CD4-positive, alpha-beta T cell treated with Interferon alpha-2 for 1 hour (primary cell): ENCODE data around the gene USP3.

ENCODE experiments used
- DNase-seq, 2 donors: peaks; one replicate each; pipeline ENCODE4 v3.0.0-alpha.2; 2020 to 2022

The USP3 gene

DNA sequence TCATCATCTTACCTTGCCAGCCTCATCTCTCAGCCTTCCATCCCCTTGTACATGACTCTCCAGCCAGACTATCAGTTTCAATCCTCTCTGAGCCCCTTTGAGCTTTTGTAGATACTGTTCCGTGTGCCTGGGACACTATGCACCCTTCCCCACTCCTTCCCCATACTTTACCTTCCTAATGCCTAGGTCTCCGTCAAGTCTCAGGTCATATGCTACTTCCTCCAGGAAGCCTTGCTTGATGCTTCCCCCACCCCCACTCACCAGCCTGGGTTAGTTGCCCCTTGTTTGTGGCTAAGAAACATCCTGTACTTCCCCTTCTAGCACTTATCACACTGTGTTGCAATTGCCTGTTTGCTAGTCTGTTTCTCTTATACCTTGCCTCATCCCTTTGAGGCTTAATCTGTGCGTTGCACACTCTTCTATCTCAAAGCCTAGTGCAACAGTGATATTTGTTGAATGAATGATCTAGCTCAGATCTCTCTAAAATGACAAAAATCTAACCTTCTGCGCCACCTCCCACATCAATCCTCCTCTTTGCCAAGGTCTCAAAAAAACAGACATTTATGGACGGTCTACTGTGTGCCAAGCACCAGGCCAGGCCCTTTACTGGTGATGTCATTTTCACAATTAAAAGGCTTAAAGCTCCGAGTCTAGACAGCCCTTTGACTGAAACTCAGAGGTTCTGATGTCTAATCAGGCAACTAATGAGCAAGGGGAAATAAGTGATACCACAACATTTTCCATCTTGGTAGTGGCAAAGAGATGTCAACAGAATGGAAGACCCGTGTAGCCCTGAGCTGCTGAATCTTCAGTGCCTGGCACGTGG is 6.5 kb upstream of the USP3 start:
- peak; percentile 81 to 86 for DNase-seq

DNA sequence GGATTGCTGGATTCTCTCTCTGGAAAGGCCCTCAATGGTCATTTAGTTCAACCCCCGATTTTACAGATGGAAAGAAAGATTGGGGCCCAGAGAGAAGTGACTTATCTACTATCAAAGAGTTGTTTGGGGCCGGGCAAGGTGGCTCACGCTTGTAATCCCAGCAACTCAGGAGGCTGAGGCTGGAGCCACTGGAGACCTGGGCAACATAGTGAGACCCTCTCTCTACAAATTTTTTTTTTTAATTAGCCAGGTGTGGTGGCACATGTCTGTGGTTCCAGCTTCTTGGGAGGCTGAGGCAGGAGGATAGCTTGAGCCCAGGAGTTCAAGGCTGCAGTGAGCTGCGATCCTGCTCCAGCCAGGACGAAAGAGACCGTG is 5.2 kb upstream of the USP3 start:
- no peak for DNase-seq

DNA sequence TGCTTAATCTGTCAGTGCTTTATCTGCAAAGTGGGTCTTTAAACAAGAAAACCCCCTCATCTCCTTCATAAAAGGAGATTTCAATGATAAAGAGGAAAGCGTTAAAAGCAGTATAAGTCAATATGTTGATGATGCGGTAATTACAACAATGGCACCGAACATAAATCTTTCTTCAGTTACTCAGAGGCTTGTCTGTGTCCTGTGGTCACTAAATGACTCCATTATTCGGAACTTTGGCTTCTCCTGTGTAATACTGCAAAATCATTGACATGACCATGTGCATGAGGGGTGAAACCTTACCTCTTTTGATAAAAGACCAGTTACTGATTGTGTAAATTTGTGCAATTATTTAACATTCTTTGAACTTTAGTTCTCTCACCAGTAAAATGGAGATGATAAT is 4.8 kb upstream of the USP3 start:
- DNase-seq, result no peak

DNA sequence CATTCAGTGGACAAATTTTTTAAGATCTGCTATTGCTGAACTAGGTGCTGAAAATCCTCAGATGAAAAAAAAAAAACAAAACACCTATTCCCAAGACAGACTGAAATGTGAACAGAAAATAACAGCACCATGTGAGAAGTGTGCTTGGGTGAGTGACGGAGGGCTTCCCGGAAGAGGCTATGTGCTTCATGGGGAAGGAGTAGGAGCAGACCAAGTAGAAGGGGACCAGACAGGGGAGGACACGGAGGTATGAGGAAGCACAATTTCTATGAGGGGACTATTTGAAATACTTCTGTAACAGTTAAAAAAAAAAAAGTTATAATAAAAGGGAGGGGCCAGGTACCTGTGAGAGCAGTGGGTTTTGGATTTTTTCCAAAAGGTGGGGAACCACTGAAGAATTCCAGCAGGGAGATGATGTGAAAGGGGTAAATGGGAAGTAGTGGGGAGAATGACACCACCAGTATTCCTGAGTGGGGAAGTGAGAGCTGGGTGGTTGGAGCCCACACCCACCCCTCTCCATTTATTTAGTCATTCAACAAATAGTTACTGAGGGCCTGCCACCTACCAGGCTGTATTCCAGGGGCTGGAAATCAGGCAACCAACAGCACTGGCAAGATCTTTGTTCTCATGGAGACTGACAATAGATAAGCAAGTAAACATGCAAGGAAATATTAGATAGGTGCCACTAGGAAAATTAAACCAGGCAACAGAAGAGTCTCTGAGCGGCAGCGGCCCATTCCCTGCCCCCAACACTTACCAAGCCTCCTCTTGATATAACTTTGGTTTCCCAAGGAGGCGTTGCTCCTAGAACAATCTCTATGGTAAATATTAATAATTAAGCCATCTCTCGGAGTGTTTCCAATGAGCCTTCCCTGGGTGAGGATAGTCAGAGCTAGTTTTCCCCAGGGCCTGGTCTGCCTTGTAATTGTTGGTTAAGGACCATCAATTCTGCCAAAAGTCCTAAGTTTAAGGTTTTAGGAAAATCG is 3.8 kb upstream of the USP3 start:
- DNase-seq, result peak in 1 of 2 donors; percentile 63

DNA sequence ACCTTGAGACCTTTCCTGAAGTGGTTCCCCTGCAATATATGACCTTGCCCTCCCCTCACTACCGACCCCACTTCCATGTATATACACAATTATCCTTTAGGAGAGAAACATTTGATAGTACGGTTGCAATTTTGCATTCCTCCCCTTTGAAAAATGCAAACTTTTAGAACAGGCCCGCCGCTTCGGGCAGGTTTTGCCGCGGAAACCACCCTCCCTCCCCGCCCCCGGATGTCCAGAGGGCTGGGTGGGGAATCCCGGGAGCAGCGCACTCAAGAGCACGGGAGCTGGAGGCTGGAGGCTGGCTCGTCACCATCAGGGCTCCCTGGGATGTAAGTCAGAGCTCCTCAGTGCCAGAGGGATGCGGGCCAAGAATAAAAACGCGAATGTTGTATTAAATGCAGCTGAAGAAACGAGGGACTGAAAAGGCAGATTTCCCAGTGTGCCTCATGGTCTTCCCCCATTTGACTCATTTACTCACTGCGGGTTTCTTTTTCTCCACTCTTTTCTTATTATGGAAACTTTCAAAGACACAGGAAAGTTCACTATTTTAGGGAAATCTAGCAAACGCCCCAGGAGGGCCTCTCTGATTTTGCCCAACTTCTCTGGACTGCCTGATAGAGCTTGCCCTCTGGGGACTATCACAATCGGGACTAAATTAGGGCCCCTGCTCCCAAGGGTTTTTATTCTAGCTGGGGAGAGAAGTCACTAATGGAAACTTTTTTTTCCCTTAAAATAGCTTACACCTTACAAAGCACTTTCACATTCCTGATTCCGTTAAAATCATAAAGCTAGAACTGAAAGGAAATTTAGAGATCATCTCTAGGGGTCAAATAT is 2.9 kb upstream of the USP3 start:
- DNase-seq, result peak; percentile 34 to 61

DNA sequence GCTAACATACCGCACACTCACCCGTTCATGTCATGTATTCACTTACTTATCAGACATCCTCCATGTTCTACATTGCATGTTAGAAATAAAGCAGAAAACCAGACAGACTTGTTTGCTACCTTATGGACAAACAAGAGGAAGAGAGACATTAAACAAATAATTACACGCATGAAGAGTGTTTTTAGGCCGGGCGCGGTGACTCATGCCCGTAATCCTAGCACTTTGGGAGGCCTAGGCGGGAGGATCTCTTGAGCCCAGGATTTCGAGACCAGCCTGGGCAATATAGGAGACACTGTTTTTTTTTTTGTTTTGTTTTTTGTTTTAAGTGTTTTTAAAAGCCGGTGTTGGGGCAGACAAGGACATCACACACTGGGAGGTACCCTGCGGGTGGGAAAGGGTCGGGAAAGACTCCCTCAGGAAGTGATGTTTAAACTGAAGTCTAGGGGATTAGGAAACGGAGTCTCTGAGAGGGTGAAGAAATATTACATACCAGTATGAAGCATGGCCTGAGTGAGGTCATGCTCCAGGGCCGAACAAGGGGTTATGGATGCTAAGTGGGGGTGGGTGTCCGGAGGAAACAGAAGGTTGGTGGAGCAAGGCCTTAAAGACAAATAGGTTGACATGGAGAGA is 2.1 kb upstream of the USP3 start:
- DNase-seq, result no peak

DNA sequence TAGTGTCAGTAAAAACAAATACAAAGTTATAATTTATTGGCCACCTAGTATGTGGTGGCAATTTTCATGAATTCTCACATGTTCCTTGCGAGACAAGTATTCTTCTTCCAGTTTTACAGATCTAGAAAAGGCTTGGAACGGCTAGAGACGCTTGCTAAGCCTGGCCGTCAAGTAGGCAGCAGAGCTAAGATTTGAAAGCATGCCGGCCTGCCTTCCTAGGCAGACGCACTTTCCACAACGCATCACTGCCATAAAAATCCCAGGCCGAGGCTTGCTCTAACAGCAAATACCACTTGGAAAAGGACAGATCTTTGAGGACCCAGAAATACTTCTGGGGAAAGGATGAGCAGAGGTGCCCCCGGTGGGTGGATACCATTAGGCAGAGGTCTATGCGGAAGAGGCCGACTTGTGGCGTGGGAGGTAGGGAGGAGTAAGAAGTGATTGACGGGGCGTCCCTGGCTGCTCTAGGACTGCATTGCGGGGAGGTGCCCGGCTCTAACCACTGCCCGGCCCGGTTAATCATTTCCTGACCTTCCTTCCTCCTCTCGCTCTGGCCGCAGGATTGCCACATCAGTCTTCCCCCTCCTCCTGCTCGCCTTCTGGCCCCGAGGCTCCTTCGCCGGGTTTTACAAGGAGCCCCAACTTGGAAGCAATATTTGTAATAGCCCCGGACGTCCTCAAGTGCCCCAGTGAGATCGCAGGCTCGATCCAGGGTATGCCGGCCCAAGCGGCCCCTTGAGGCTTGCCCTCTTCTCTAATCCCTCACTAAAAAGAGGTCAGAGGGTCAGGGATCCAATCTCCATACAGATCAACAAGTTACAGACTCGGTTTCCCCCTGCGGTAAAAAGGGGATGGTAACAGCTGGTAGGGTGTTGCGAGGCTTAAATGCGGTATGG is 1.3 kb upstream of the USP3 start:
- DNase-seq, result peak; percentile 86 to 90

DNA sequence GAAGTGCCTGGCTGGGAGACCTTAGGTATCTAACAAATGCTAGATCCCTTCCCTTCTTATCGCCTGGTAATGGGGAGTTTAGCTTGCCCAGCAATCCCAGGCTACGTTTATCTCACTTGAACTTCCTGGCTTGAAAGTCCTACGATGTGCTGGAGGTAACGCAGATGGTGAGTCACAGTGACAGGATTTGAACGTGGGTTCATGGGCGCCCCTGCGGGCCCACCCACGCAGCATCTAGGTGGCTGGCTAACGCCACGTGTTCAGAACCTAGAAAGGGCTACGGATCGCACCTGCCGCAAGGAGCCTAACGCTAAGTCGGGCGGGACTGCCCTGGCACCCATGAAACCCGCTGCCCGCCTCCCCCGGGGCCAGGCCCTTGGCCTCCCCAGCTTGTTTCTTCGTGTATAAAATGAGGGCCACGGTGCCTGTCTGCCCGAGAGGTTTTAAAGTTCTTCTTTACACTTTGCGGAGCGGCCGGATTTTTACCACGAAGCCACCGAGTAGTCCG is 600 bp upstream of the USP3 start:
- peak; percentile 88 to 89 for DNase-seq

DNA sequence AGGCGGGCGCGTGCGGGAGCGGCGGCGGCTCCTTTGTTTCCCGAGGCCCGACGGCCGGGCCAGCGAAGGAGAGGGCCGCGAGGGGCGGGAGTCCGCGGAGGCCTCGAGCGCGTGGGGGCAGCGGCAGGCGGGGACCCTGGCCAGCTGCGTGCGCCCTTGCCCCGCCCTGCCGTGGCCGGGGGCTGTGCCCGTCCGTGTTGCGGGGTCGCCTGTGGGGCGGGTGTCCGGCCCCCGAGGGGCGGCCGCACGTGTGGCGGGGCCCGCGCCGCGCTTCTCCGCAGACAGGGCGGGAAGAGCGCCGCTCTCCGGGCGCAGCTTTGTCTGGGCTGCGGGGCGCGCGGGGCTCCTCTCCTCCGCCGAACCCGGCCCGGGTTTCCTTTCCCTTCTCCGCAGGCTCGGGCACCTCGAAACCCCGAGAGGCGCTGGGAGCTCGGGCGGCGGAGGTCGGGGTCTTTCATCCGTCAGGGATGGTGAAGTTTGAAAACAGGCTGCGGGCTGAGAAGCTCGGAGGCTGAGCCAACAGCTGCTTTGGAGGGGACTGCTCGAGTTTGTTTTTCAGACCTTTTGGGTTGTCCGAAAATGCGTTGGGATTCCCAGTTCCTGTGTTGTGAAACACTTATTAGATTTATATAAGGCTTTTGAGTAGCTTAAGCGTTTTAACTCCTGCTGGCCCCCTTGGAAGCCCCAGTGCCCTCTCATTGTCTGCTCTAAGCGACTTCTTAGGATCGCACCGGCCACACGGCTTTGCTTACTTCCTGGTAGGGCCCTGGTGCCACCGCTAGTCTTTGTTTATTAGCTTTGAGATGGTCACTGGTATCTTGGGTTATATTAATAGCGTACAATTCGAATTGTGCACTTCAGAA is 817 bp downstream of the USP3 start:
- peak; percentile 50 to 57 for DNase-seq

DNA sequence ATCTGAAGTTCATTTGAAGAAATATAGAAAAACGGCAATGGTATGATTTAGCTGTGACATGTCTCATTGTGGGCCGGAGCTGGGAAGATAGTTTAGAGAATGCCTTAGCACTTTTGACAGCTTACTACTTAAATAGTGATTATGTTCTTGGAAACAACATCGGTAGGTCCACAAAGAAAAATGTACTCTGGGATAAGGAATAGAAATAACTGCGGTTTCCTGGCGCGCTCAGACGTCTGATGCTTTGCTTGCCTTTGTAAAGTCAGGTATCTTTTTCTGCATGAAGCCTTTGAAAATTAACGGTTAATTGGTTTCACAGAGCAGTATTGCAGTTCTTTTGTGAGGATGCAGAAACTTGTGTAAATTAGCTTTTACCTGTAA is 1.4 kb downstream of the USP3 start:
- no peak for DNase-seq

DNA sequence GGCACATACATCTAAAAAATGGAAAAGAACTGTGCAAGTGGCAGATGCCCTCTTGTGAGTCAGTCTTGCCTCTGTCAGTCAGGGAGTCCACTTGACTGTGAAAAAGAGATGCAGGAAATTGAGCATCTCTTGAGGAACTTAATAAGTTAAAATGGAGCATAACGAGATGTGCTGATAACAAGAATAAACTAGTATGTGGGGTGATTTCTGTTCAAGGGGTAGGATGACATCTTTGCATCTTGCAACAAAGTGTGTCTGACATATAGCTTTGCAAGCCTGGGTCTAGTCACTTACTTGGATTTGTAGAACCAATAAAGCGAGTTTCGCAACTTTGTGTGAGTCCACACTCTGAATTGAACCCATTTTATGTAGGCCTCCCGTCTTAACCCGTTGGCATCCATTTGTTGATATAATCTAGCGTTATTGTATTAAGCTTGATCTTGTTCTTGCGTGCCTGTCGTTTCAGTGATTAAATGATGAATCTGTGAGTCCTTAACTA is 2.2 kb downstream of the USP3 start:
- peak in 1 of 2 donors; percentile 60 for DNase-seq

DNA sequence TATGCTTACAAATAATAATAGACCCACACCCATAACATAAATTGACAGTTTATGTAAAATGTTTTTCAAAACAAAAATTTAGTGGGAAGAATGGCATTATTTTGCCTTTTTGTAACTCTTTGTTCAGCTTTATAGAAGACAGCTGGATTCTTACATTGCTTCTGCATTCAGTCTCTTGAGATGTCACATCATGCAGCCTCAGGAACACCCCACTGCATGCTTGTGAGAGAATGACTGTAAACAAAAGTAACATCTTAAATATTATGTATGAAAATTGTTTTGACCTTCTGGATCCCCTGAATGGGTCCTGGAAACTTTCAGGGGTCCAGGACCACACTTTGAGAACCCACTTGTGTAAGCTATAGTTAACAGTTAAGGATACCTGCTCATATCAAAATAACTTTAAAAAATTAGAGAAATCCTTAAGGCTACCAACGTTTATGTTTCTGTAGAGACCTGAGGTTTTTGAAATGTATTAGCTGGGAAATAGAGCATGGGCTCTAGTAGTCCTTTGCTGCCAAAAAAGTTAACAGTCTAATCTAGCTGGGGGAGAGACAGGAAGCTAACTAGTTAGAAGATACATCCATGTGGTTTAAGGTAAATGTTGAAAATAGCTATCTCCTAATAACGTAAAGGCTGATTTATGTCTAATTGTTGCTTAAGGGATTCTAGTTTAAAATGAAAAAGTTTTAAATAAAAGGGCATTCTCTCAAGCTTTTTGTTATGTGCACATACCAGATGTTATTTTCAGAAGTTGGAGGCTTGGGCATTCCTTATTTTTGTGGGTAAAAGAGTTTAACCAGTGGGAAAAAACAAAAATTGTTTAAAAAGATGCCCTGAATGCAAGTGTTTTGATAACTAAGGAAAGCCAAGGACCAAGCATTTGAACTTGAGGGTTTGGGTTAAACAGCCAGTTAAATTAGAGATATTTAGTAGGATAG is 3.8 kb downstream of the USP3 start:
- DNase-seq, result no peak

DNA sequence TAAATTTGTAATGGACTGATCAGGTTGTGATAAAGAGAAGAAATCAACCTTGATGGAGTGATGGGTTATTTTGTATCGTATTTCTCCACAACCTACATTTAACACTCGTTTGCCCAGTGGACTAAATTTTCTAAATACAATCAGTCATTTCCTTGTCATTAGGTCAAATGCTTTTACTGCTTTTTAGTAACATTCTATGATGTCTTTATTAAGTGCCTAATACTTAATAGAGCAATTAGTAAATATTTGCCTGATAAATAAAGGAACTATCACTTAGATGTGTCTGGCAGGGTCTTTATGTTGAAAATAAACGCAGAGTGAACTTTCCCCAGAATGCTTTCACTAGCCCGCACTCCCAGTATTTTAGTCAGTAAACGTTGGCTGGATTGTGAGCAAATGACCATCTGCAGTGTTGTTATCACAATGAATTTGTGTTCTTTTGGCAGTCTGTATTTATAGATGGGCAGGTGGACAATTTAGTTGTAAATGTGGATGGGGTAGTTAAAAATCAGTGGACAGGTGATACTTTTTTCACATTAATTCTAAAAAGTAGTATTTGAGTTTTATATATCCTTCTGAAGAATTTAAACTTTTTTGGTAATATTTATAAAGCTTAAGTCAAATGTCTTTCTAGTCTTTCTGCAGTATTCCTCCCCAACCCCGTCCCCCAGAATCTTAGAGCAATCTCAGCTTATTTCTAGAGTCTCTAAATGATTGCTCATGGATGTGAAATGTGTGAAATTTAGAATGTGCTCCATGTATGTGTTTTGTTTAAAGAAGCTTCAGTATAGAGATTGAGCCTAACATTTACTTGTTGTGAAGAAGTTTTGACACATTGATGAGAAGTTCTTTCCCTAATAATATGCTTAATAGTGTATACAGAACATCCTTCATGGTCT is 4.9 kb downstream of the USP3 start:
- DNase-seq, result no peak

DNA sequence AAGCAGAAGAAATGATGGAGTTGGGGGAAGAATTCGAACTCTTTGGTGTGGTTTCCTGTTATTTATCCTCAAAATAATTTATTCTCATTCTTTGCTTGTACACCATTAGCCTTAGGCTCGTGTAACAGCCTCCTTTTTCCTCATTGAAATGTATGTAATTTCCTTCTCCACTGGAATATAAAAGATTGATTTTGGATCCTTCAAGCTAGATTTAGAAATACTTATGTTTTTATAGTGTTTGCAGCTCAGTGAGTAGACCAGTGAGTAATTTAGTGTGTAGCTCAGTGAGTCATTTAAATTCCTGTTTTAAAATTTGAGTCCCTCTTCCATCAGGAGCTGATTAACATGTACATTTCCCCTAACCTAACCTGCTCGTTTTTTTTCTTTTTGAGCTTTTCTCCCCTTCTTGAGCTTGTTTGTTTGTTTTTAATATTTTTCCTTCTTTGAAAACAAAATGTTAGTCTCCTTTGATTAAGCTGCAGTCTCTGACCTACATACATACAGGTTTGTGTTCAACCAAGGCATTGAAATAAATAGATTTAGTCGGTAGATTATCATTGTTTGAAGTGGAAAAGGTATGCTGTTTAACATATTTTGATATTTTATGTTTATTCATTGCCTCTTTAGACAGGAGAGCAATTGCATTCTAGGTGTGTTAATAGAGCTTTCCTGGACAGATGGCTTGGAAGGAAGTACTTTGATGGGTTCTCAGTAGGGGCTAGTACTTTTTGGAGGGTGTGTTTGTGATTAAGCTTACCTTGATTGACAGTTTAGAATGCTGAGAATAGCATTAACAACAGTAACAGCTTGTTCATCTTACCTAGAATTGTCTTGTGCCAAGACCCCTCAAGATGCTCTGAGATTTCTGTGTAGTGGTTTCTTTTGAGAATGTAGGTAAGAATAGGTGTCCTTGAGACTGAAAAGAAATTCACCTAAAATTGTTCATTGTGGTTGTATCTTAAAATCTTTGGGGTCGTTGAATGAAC is 5.9 kb downstream of the USP3 start:
- DNase-seq, result no peak

DNA sequence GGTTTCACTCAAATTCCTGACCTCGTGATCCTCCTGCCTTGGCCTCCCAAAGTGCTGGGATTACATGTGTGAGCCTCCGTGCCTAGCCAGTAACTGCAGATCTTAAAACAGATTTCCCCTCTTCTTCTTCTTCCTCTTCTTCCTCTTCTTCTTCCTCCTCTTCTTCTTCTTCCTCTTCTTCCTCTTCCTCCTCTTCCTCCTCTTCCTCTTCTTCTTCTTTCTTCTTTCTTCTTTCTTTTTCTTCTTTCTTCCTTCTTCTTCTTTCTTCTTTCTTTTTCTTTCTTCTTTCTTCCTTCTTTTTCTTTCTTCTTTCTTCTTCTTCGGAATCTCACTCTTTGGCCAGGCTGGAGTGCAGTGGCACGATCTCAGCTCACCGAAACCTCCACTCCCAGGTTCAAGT is 7.8 kb downstream of the USP3 start:
- DNase-seq, result no peak

DNA sequence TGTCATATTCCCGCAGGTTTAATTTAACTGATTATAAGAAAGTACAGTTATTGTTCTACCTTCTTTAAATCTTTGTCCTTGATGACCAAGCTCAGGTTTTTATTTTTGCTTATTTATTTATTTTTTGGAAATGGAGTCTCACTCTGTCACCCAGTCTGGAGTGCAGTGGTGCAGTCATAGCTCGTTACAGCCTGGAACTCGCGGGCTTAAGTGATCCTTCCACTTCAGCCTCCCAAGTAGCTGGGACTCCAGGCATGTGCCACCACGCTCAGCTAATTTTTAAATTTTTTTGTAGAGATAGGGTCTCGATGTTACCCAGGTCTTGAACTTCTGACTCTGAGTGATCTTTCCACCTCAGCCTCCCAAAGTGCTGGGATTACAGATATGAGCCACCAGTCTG is 8.9 kb downstream of the USP3 start:
- no peak for DNase-seq
